GM18519 (cell line): ENCODE results near the gene CLIC2.
A peak's percentile ranks its signal among the peaks of the same experiment; 100 is the strongest.
"Not testable (repeated sequence)": the region's sequence is repeated elsewhere in the genome, so short reads cannot be mapped to it uniquely, and the experiment has no call there.

Source experiments
- ATAC-seq: cut with Tn5 transposase; IDR thresholded peaks from one replicate; pipeline ENCODE4 v1.9.1; 2021; ENCODE audit warnings: mild to moderate bottlenecking, moderate library complexity; ENCODE audit not compliant: unreplicated experiment, low FRiP score

CLIC2 gene

DNA sequence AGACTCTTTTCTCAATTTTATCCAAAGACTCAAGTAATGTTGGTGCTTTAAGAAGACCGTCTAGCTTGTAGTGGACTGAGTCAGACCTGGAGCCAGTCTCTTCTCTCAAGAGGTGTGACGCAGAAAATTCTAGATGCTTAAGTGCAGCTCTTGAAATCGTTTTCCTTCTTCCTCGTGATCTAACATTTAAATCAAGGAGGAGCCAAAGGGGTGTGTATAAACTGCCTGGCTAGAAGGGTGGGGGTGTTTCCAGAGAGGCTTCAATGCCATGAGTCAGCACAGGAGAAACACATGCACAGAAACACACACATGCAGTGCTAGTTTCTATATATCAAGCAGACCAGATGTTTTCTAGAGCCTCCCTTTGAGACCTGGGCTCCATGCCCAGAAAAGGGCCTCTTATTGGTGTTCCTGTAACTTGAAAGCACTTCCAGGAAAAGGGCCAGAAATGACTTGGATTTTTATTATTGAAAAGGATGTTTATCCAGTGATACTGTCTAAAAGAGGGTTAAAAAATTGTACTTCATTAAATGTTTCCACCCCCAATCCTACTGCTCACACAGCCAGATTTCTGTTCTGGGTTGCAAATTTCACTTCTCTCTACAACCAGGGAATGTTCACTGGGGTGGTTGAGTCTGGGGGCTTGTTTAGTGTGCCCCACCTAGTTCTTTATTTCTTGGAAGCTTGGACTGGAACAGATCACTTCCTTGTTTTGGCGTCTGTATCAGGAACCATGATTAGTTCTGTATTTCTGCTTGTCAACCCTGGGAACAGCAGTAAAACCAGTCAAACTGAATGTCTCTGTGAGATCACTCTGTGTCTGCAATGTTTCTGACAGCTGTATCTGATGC lies at the start of gene CLIC2:
CLIC2 (minus strand) TSS at position 129 of the 851 bp plus-strand sequence. CDS start 187 bp downstream, outside the sequence.
- ATAC-seq, result peak; percentile 65

DNA sequence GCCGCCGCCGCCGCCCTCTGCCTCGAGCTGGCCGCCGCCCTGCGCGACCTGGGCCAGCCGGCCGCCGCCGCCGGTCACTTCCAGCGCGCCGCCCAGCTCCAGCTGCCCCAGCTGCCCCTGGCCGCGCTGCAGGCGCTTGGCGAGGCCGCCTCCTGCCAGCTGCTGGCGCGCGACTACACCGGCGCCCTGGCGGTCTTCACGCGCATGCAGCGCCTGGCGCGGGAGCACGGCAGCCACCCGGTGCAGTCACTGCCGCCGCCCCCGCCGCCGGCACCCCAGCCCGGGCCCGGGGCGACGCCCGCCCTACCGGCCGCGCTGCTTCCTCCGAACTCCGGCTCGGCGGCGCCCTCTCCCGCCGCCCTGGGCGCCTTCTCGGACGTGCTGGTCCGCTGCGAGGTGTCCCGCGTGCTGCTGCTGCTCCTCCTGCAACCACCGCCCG lies 48.1 kb upstream of the CLIC2 start:
- peak; percentile 24 for ATAC-seq

GRCh38 chrX:155381843-155382528 lies 47.6 kb upstream of the CLIC2 start, which contains the start of gene F8A2:
TSS of gene F8A2 (plus strand) at chrX:155382095. CDS start at chrX:155382115, 20 bp downstream.
- ATAC-seq, result peak; percentile 65

DNA sequence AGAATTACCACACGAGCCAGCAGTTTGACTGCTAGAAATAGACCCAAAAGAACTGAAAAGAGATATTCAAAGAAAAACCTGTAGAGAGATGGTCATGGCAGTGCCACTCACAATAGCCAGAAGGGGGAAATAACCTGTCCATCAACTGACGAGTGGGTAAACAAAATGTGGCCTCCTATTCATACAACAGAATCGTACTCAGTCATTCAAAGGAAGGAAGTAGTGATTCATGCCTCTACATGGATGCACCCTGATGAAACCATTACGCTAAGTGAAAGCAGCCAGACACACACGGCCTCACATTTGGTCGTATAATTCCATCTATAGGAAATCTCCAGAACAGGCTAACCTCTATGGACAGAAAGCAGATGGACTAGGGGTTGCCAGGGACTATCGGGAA lies 45.4 kb upstream of the CLIC2 start:
- not testable (repeated sequence) for ATAC-seq

- not testable (repeated sequence) for ATAC-seq
These were observed 39.5 kb upstream of the CLIC2 start for GRCh38 chrX:155373777-155374458.

DNA sequence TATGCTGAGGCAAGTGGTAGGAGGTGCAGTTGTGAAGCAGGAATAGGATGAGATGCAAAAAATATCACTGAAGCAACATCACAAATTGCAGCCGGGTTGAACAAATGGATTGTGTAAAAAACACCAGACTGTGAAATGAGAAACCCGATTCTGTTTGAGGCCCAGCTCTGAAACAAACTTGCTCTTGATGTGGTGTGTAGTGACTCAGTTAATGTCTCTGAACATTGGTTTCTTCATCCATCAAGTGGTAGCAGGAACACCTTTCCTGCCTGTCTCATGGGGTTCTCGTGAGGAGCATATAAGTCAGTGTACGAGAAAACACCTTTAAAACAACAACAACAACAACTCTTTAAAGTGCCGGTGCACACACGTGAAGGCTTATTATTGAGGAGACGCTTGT lies 29.3 kb upstream of the CLIC2 start:
- not testable (repeated sequence) for ATAC-seq

GRCh38 chrX:155349448-155349847 lies 15.0 kb upstream of the CLIC2 start:
- ATAC-seq, result not testable (repeated sequence)

DNA sequence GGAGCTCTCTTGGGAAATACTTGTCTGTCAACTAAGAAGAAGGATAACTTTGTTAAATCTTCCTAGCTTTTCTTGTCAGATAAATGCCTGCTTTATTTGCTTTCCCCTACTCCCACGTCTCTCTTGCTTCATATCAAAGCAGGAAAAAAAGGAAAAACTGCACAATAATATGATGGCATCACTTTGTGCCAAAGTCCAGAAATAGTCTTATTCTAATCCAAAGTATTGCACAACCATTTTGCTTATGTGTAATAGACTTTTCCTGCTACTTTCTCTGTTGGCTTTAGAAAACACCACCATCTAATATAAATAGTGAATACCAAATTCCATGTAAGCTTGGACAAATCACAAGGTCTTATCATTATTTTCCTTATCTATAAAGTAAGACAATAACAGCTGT lies 11.3 kb upstream of the CLIC2 start:
- ATAC-seq, result not testable (repeated sequence)

GRCh38 chrX:155335337-155335712 lies 911 bp upstream of the CLIC2 start:
- ATAC-seq, result not testable (repeated sequence)

GRCh38 chrX:155333544-155334100 lies 792 bp downstream of the CLIC2 start:
- no peak for ATAC-seq

- no peak for ATAC-seq
These were observed 3.4 kb downstream of the CLIC2 start for GRCh38 chrX:155330992-155331391.

- no peak for ATAC-seq
These were observed 5.1 kb downstream of the CLIC2 start for GRCh38 chrX:155329293-155329692.

- ATAC-seq, result no peak
These were observed 7.8 kb downstream of the CLIC2 start for GRCh38 chrX:155326610-155327009.

GRCh38 chrX:155314260-155314659 lies 20.2 kb downstream of the CLIC2 start:
- no peak for ATAC-seq

- ATAC-seq, result no peak
These were observed 20.6 kb downstream of the CLIC2 start for GRCh38 chrX:155313766-155314165.

GRCh38 chrX:155293771-155294170 lies 40.6 kb downstream of the CLIC2 start:
- ATAC-seq, result no peak

DNA sequence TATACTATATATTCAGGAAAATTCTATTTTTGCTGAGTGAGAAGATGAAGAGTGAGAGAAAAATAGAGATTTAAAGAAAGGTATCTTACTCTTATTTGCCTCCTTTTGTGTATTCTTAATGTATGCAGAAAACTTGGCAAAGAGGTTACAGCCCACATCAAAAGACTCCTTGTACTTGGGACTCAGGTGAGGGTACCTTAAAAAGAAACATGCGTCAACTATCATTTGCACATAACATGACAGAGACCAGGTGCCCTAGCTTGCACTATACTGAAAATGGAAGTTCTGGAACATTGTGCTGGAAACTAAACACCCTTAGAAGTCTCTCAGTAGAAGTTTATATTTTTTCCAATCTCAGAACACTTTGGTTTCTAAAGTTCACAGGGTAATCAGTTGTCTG lies 54.5 kb downstream of the CLIC2 start:
- no peak for ATAC-seq

DNA sequence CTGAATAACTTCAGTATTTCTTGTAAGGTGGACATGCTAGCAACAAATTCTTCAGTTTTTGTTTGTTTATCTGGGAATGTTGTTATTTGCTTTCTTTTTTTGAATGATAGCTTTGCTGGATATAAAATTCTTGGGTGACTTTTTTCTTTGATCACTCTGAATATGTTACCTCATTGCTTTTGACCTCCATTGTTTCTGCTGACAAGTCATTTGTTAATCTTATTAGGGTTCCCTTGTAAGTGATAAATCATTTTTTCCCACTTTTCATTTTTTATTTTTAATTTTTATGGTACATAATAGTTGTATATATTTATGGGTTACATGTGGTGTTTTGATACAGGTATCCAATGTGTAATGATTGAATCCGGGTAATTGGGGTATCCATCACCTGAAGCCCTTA lies 63.4 kb downstream of the CLIC2 start:
- ATAC-seq, result no peak

DNA sequence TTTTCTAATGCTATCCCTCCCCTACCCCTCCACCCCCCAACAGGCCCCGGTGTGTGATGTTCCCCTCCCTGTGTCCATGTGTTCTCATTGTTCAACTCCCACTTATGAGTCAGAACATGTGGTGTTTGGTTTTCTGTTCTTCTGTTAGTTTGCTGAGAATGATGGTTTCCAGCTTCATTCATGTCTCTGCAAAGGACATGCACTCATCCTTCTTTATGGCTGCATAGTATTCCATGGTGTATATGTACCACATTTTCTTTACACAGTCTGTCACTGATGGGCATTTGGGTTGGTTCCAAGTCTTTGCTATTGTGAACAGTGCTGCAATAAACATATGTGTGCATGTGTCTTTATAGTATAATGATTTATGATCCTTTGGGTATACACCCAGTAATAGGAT lies 66.4 kb downstream of the CLIC2 start:
- ATAC-seq, result not testable (repeated sequence)

DNA sequence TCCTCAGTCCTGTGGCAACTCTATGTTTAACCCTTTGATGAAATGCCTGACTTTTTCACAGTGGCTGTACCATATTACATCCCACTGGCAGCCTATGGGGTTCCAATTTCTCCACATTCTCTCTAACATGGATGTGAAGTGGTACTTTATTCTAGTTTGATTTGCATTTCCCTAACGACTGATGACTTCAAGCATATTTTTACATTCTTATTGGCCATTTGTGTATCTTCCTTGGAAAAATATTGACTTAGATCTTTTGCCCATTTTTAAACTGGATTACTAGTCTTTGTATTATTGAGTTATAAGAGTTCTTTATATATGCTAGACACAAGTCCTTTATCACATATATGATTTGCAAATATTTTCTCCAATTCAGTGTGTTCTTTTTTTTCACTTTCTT lies 68.0 kb downstream of the CLIC2 start:
- no peak for ATAC-seq
